Measurements from ENCODE around the gene UBXN11.
A peak's percentile ranks its signal among the peaks of the same experiment; 100 is the strongest.

The UBXN11 gene

GRCh38 chr1:26278303-26278702 lies 28.1 kb downstream of the UBXN11 start:
- no peak overlapping the region for H3K9ac ChIP-seq (ENCODE audit: low read length)
- no peak overlapping the region for H3K4me3 ChIP-seq (ENCODE audit: low read length)
- peaks cover 7% of the 10 kb centered on the region for H3K4me1 ChIP-seq (ENCODE audit: control insufficient read depth, insufficient read depth, low read length)
- H3K27ac ChIP-seq (ENCODE audit: low read depth, low read length), result no peak overlapping the region
- peaks cover 3% of the 10 kb centered on the region for H3K36me3 ChIP-seq (ENCODE audit: control insufficient read depth, insufficient read depth, low read length)
- no peaks in the 10 kb centered on the region for H3K27me3 ChIP-seq (ENCODE audit: control insufficient read depth, insufficient read depth, low read length)

GRCh38 chr1:26277719-26278118 lies 28.7 kb downstream of the UBXN11 start:
- H3K4me1 ChIP-seq (ENCODE audit: control insufficient read depth, insufficient read depth, low read length), result peaks cover 7% of the 10 kb centered on the region
- no peak overlapping the region for H3K9ac ChIP-seq (ENCODE audit: low read length)
- H3K36me3 ChIP-seq (ENCODE audit: control insufficient read depth, insufficient read depth, low read length), result peaks cover 3% of the 10 kb centered on the region

GRCh38 chr1:26277261-26277661 lies 29.2 kb downstream of the UBXN11 start:
- Histone ChIP-seq H3K4me3 (ENCODE audit: low read length) (no peak overlapping the region), H3K4me1 (ENCODE audit: control insufficient read depth, insufficient read depth, low read length) (peaks cover 7% of the 10 kb centered on the region), H3K9ac (ENCODE audit: low read length) (no peak overlapping the region), H3K27ac (ENCODE audit: low read depth, low read length) (no peak overlapping the region), H3K36me3 (ENCODE audit: control insufficient read depth, insufficient read depth, low read length) (peaks cover 3% of the 10 kb centered on the region), H3K27me3 (ENCODE audit: control insufficient read depth, insufficient read depth, low read length) (no peaks in the 10 kb centered on the region)

More at GRCh38 chr1:26277719-26278118, 28.7 kb downstream of the UBXN11 start:
- no peak overlapping the region for H3K27ac ChIP-seq (ENCODE audit: low read depth, low read length)
- no peaks in the 10 kb centered on the region for H3K27me3 ChIP-seq (ENCODE audit: control insufficient read depth, insufficient read depth, low read length)
- H3K4me3 ChIP-seq (ENCODE audit: low read length), result no peak overlapping the region

- Histone ChIP-seq H3K27me3 (ENCODE audit: control insufficient read depth, insufficient read depth, low read length) (no peaks in the 10 kb centered on the region), H3K36me3 (ENCODE audit: control insufficient read depth, insufficient read depth, low read length) (no peaks in the 10 kb centered on the region), H3K27ac (ENCODE audit: low read depth, low read length) (peak overlapping the region; percentile 8), H3K9ac (ENCODE audit: low read length) (peak overlapping the region; percentile 19), H3K4me1 (ENCODE audit: control insufficient read depth, insufficient read depth, low read length) (peaks cover 7% of the 10 kb centered on the region), H3K4me3 (ENCODE audit: low read length) (peak overlapping the region; percentile 16)
Observed at GRCh38 chr1:26276432-26276838, 30.0 kb downstream of the UBXN11 start.

- Histone ChIP-seq H3K27me3 (ENCODE audit: control insufficient read depth, insufficient read depth, low read length) (no peaks in the 10 kb centered on the region), H3K27ac (ENCODE audit: low read depth, low read length) (peak overlapping the region; percentile 8), H3K36me3 (ENCODE audit: control insufficient read depth, insufficient read depth, low read length) (no peaks in the 10 kb centered on the region), H3K4me1 (ENCODE audit: control insufficient read depth, insufficient read depth, low read length) (peaks cover 7% of the 10 kb centered on the region), H3K4me3 (ENCODE audit: low read length) (no peak overlapping the region), H3K9ac (ENCODE audit: low read length) (no peak overlapping the region)
Observed at GRCh38 chr1:26275580-26276431, 30.6 kb downstream of the UBXN11 start.

- Histone ChIP-seq H3K27ac (ENCODE audit: low read depth, low read length) (no peak overlapping the region), H3K9ac (ENCODE audit: low read length) (no peak overlapping the region), H3K4me3 (ENCODE audit: low read length) (no peak overlapping the region), H3K4me1 (ENCODE audit: control insufficient read depth, insufficient read depth, low read length) (peaks cover 7% of the 10 kb centered on the region), H3K27me3 (ENCODE audit: control insufficient read depth, insufficient read depth, low read length) (no peaks in the 10 kb centered on the region), H3K36me3 (ENCODE audit: control insufficient read depth, insufficient read depth, low read length) (no peaks in the 10 kb centered on the region)
Observed at GRCh38 chr1:26274801-26275425, 31.5 kb downstream of the UBXN11 start.

GRCh38 chr1:26269198-26269550 lies 37.3 kb downstream of the UBXN11 start:
- no peak overlapping the region for H3K4me3 ChIP-seq (ENCODE audit: low read length)
- no peaks in the 10 kb centered on the region for H3K27me3 ChIP-seq (ENCODE audit: control insufficient read depth, insufficient read depth, low read length)
- H3K27ac ChIP-seq (ENCODE audit: low read depth, low read length), result no peak overlapping the region
- peaks cover 5% of the 10 kb centered on the region for H3K36me3 ChIP-seq (ENCODE audit: control insufficient read depth, insufficient read depth, low read length)
- H3K4me1 ChIP-seq (ENCODE audit: control insufficient read depth, insufficient read depth, low read length), result no peaks in the 10 kb centered on the region
- no peak overlapping the region for H3K9ac ChIP-seq (ENCODE audit: low read length)

GRCh38 chr1:26268290-26269197 lies 37.9 kb downstream of the UBXN11 start:
- H3K27ac ChIP-seq (ENCODE audit: low read depth, low read length), result no peak overlapping the region
- H3K9ac ChIP-seq (ENCODE audit: low read length), result no peak overlapping the region
- no peaks in the 10 kb centered on the region for H3K27me3 ChIP-seq (ENCODE audit: control insufficient read depth, insufficient read depth, low read length)
- peaks cover 5% of the 10 kb centered on the region for H3K36me3 ChIP-seq (ENCODE audit: control insufficient read depth, insufficient read depth, low read length)
- H3K4me3 ChIP-seq (ENCODE audit: low read length), result no peak overlapping the region
- H3K4me1 ChIP-seq (ENCODE audit: control insufficient read depth, insufficient read depth, low read length), result no peaks in the 10 kb centered on the region

GRCh38 chr1:26265405-26265804 lies 41.0 kb downstream of the UBXN11 start:
- no peaks in the 10 kb centered on the region for H3K27me3 ChIP-seq (ENCODE audit: control insufficient read depth, insufficient read depth, low read length)
- no peak overlapping the region for H3K9ac ChIP-seq (ENCODE audit: low read length)
- H3K4me1 ChIP-seq (ENCODE audit: control insufficient read depth, insufficient read depth, low read length), result no peaks in the 10 kb centered on the region
- no peak overlapping the region for H3K27ac ChIP-seq (ENCODE audit: low read depth, low read length)
- peaks cover 8% of the 10 kb centered on the region for H3K36me3 ChIP-seq (ENCODE audit: control insufficient read depth, insufficient read depth, low read length)
- H3K4me3 ChIP-seq (ENCODE audit: low read length), result no peak overlapping the region

GRCh38 chr1:26263212-26263611 lies 43.2 kb downstream of the UBXN11 start:
- no peak overlapping the region for H3K27ac ChIP-seq (ENCODE audit: low read depth, low read length)
- no peaks in the 10 kb centered on the region for H3K4me1 ChIP-seq (ENCODE audit: control insufficient read depth, insufficient read depth, low read length)
- peaks cover 12% of the 10 kb centered on the region for H3K36me3 ChIP-seq (ENCODE audit: control insufficient read depth, insufficient read depth, low read length)
- H3K4me3 ChIP-seq (ENCODE audit: low read length), result no peak overlapping the region
- H3K27me3 ChIP-seq (ENCODE audit: control insufficient read depth, insufficient read depth, low read length), result no peaks in the 10 kb centered on the region
- H3K9ac ChIP-seq (ENCODE audit: low read length), result no peak overlapping the region

GRCh38 chr1:26259578-26259977 lies 46.9 kb downstream of the UBXN11 start:
- H3K4me1 ChIP-seq (ENCODE audit: control insufficient read depth, insufficient read depth, low read length), result no peaks in the 10 kb centered on the region
- H3K9ac ChIP-seq (ENCODE audit: low read length), result no peak overlapping the region
- H3K36me3 ChIP-seq (ENCODE audit: control insufficient read depth, insufficient read depth, low read length), result peaks cover 15% of the 10 kb centered on the region
- H3K27me3 ChIP-seq (ENCODE audit: control insufficient read depth, insufficient read depth, low read length), result no peaks in the 10 kb centered on the region
- H3K4me3 ChIP-seq (ENCODE audit: low read length), result no peak overlapping the region
- H3K27ac ChIP-seq (ENCODE audit: low read depth, low read length), result no peak overlapping the region

GRCh38 chr1:26259005-26259404 lies 47.4 kb downstream of the UBXN11 start:
- Histone ChIP-seq H3K27ac (ENCODE audit: low read depth, low read length) (no peak overlapping the region), H3K9ac (ENCODE audit: low read length) (no peak overlapping the region), H3K4me3 (ENCODE audit: low read length) (no peak overlapping the region), H3K4me1 (ENCODE audit: control insufficient read depth, insufficient read depth, low read length) (no peaks in the 10 kb centered on the region), H3K36me3 (ENCODE audit: control insufficient read depth, insufficient read depth, low read length) (peaks cover 15% of the 10 kb centered on the region), H3K27me3 (ENCODE audit: control insufficient read depth, insufficient read depth, low read length) (no peaks in the 10 kb centered on the region)

All from rectal smooth muscle tissue (tissue), 1 donor.